Peyer's patch (tissue), 4 donors: ENCODE measurements around the gene RUNX3.

Source experiments
- POLR2A ChIP-seq, 2 donors: fragments of 450-650 bp; IDR thresholded peaks; one replicate each; pipeline ENCODE4 v1.5.1; 2017; ENCODE audit warnings: antibody characterized with exemption in 2 of 2, mild to moderate bottlenecking in 2 of 2, moderate library complexity in 2 of 2
- TF ChIP-seq, protein P1 (sequence below), 6 experiments: fragments of 450-650 bp in 4 of 6; fragments of 200-600 bp in 2 of 6; sonication (generic) in 1 of 6; IDR thresholded peaks; one replicate each; pipeline ENCODE4 v1.5.1; 2017 to 2019; ENCODE audit warnings: antibody characterized with exemption in 6 of 6, mild to moderate bottlenecking in 3 of 6, moderate library complexity in 1 of 6

DNA sequence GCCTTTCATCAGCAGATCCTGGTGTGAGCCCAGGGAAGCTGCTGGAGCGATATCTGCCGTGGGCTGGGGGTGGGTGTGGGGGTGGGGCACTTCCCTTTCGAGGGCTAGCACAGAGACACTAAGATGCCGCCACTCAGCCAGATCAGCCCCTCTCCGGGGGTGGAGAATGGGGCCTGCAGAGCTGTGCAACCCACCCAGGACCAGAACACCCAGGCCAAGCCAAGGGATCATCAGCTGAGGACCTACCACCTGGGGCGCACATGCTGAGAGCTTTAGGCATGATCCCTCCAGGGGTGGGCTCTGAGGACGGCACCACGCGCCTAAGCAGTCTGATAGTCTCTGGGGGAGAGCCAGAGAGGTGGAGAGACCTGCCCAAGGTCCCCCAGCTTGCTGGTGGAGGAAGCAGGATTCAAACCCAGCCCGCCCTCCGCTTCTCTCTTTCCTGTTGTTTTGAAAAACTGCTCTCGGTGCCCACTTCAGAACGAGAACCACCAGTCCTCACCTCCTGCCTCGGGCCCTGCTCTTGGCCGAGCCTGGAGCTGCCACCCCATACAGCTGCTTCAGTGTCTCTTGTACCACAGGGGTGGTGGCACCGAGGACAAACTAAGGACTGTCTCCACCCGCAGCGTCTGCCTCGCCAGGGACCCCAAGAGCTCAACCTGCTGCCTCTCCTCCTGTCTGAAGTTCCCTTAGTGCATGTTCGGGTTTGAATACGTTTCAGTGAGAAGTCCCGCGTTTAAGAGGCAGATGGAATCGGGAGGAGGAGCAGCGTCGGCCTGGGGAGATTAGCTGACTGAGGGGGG, 39.7 kb upstream of the RUNX3 start:
- TF ChIP-seq, protein P1, sequence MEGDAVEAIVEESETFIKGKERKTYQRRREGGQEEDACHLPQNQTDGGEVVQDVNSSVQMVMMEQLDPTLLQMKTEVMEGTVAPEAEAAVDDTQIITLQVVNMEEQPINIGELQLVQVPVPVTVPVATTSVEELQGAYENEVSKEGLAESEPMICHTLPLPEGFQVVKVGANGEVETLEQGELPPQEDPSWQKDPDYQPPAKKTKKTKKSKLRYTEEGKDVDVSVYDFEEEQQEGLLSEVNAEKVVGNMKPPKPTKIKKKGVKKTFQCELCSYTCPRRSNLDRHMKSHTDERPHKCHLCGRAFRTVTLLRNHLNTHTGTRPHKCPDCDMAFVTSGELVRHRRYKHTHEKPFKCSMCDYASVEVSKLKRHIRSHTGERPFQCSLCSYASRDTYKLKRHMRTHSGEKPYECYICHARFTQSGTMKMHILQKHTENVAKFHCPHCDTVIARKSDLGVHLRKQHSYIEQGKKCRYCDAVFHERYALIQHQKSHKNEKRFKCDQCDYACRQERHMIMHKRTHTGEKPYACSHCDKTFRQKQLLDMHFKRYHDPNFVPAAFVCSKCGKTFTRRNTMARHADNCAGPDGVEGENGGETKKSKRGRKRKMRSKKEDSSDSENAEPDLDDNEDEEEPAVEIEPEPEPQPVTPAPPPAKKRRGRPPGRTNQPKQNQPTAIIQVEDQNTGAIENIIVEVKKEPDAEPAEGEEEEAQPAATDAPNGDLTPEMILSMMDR (IDR thresholded peaks at IDR 0.05), result no peak
- no peak for TF ChIP-seq POLR2A (IDR thresholded peaks at IDR 0.05)
